ENCODE results near the gene ST6GALNAC3.

The ST6GALNAC3 gene

DNA sequence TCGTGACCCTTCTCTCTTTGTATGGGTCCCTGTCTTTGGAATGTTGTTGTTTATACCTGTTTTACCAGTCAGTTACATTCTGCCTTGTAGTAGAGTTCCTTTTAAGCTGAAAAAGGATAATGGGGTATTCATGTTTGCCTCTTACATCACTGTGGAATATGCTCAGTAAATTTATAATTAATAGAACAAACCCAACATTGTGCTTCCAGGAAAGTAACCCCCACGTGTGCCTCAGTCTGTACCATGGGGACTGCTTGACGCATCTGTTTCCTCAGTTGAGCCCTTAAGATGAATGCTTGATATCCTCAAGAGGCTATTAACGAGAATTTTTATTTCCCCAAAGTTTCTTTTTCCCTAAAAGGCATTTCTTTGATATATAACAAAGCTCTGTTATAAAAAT is 73.4 kb downstream of the ST6GALNAC3 start:
- no peak for FAIRE-seq

DNA sequence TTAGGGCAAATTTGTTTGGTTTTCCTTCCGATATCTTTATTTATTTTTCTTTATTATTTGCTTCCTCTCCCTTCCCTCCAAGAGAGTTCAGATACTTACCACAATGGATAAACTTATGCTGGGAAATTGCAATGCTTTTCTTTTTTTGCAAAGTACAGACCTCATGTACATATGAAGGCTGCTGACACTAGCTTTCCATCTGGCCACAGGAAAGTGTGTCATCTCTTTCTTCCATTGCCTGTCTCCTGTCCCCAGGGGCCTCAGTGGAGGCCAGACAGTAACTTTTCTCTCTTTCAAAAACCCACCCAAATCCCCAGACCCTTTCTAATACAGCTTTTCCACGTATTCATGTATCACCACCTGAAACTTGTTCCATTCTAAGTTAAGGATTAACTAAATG is 73.9 kb downstream of the ST6GALNAC3 start:
- FAIRE-seq: no peak

DNA sequence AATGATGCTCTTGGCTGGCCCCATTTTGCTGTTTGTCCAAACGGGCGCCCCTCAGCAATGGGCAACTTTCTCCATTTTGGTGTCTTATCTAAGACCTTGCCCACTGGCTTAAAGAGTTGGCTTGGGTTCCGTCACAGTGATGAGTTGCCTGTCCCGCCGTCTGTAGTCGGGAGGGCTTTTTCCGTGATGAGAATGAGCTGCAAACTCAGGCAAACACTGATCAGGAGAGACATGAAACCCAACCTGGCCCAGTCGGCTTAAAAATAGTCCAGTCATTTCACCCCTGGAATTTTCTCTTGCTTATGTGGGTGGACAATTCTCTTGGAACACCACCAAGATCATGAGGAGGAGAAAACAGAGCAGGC is 79.3 kb downstream of the ST6GALNAC3 start:
- FAIRE-seq: no peak

DNA sequence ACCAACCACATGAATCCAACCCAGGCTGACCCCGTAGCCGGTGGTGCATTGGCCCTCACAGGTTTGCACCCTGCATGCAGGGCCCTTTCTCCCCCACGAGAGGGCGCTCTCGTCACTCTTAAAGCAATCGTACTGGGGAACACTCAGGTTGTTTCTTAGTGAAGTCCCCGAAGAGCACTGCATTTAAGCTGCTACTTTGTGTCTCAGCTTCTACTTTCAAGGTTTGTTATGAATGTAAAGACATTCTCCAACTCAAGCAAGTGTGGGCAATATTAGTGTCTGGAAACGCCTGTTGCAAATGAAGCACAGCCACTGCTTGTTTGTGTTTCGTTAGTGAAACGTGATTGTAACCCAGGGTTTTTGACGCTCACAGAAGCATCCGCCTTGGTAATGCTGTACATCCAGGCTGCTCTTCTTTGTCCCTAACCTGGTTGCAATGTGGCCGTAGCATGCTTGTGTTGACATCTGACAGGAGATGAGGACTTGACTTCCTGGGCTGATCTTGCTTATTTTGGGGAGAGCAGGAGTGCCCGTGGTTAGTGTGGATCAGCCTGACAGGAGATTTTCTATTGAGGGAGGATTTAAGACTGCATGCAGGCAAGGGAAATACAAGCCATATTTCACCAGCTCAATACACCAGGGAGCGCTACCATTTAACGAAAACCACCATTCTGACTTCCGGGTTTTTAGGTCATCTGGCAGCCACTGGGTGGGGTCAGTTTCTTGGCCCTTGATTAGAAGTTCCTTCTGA is 79.8 kb downstream of the ST6GALNAC3 start:
- no peak for FAIRE-seq

DNA sequence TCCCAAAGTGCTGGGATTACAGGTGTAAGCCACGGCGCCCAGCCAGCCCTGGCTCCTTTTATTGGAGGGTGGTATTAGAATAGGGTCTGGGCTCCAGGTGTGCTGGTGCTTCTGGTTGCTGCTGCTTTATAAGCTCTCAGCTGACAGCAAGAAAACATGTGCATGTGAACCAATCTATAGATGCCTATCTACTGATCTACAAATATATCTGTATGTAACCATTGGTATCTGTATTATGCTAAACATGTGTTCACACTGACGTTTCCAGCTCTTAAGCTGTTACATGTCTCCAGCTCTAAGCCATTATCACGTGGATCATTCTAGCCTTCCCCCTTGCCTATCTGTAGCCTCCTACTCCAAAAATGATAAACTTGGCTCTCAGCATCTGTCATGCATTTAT is 82.4 kb downstream of the ST6GALNAC3 start:
- FAIRE-seq: no peak

DNA sequence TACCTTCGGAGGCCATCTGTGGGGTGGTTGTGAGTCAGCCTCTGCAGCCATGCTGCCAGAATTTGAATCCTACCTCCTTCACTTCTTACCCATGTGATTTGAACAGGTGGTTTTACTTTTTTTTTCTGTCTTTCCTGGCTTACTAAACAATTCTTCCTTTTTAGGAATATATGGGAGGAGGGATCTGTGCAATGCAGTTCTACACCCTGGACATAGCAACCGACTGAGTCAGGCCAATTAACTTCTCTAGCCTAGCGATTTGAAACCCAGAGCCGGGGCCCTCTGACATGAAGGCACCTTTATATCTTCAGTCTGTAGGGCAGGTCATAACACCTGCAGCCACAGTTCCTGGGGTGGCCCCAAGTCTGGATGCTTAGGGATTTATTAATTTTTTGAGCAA is 83.6 kb downstream of the ST6GALNAC3 start:
- FAIRE-seq: no peak

DNA sequence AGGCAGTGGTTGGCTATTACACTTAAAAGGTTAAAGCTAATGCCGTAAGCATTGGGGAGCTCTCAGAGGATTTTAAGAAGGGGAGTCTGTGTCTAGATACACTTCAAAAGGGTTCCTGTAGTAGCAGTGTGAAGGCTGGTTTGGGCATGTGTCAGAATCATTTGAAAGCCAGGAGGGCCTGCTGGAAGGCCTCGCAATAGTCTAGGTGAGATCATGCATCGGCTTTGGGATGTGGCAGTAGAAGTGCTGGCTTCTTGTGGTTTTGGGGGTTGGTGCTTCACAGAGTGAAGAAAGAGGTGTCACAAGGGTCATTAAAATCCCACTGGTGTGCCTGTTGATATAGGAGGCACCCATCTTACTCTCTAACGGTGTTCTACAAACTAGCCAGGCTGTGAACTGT is 85.7 kb downstream of the ST6GALNAC3 start:
- FAIRE-seq: no peak

DNA sequence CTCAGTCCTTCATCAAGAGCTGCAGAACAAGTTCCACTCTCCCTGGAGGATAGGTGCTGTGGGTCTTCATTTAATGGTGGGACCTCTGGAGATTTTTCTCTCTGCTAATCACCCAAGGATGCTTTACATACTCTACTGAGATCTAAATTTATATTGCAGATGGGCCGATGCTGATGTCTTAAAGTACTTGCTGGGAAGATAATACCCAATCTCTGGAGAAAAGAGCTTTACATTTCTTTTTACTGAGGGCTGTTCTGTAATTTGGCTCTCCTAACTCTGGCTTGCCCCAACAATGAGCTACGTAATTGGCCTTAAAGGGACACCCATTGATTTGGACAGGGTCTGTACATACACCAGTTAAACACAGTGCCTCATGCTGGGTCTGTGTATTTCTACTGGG is 86.9 kb downstream of the ST6GALNAC3 start:
- FAIRE-seq: no peak

DNA sequence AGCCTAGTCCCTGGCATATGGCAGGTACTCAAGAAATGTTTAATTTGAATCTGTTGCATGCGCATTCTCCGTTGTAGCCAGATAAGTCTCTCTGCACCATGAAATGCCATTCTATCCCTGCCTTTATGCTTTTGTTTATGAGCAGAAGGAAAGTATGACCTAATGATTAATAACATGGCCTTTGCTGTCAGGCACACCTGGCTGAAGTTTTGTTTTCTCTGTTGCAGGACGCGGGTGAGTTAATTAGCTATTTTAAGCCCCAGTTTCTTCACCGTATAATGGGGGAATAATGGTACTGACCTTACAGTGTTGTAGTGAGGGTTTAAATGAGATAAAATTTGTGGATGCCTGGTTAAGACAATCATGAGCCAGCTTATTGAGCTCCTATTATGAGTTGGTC is 87.7 kb downstream of the ST6GALNAC3 start:
- no peak for FAIRE-seq

DNA sequence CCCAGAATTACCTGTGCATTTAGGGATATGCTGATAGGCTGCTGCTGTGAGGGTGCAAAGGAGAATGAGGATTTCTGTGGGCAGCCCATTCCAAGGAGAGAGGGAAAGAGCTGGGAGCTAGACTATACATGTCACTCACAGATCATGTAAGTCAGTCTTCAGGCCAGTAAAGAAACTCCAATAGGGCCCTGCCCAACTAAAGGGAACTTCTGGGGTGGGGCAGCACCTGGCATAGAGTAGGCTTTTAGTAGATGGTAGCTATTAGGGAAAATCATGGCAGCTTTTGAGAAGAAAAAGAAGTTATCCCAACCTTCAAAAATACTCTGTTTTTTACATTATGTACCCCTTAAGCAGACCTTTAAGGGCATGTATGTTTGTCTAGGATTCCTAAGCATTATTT is 89.6 kb downstream of the ST6GALNAC3 start:
- no peak for FAIRE-seq

DNA sequence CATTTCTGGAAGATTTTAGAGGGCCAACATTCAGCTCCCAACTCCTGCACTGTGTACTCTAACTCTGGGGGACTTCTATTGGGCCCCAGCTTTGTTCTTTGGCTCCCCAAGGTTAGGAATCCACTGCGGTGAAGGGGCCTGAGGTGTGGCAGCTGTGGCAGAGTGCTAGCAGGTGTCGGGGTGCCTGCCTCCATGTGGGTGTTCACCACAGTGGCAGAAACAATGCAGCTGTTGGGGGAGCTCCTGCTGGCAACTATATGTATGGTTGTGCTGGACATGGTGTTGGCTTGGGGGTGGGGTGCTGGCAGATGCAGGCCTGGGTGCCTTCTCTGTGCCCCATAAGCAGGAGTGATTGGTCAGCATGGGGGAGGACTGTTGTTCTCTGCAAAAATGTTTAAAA is 95.5 kb downstream of the ST6GALNAC3 start:
- no peak for FAIRE-seq

DNA sequence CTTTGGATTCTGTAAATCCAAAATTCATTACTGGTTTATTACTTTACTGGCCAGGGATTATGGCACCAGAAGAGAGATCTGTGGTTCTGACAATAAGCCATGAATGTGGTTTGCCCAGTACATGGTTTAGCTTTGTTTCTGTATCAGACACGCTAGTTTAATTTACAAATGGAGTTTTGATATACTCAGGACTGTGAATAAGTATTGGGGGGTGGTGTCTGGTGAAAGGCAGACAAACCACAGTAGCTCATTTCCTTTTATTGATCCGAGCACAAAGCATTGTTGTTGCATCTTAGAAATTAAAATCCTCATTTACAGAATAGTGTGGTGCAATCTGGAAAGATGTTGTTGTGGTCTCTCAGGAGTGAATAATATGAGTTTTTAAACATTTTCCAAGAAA is 96.0 kb downstream of the ST6GALNAC3 start:
- no peak for FAIRE-seq

DNA sequence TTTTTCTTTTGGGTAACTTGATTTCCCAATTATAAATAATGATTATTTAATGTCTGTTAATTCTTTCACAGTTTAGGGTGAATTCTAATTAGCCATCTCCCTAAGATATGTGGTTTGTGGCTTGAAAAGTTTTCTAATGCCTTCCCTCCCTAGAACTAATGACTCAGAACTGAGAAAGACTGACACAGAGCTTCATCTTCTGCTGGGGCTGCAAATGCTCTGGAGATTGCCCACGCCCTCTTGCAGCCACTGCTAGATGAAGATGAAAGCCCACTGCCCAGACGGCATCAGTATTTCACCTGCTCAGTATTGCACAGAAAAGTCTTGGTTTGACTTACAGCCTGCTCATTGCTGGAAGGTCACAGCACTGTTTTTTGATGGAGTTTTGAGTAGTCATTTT is 101.5 kb downstream of the ST6GALNAC3 start:
- no peak for FAIRE-seq

DNA sequence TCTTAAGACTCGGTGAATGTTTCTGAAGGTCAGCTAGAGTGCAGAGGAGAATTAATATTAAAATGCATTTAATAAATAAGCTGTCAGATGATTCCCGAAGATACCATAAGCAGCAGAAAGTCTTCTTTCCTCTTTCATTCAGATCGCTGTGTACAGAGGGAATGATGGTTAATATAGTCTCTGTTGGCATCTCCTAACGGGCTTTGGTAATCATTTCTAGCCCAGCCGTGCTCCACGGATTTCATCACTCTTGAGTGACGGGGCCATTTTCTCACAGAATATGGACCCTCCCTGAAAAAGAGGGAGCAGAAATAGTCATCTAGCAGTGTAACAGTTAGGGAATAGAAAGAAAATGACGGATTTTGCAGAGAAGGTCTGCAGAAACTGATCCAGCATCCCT is 103.1 kb downstream of the ST6GALNAC3 start:
- no peak for FAIRE-seq

DNA sequence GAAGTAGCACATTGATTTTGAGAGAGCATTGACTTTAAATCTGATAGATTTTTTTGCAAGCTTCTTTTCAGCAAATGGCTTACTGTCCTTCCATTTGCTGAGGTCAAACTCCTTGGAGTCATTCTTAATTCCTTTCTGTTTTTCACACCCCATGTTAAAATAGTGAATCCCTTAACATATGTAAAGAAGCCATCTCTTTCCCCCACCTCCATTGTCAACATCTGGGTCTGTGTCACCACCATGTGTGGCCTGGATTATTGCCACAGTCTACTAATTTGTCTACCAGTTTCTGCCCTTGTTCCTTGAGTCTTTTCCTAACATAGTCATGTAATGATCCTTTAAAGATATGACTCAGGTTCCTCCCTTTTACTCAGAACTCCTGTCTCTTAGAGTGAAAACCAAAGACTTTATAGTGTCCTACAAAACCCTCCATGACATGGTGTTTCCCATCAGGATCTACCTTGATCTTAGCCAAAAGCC is 104.7 kb downstream of the ST6GALNAC3 start:
- FAIRE-seq: no peak

DNA sequence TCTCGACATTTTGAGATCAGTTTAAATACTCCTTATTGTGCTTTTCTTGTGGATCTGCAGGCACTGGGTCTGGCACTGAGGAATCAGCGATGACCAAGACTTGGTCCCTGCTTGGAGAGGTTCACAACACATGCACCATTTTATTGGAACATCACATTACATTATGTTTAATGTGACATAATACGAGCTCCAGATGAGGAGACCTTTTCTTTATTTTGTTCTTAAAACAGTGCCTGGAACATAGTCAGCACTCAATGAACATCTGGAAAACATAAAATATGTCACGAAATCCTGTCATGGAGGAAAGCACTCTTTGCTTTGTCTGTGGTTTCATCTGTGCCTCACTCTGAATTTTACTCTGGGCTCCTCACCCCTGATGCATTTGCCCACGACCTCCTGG is 110.7 kb downstream of the ST6GALNAC3 start:
- no peak for FAIRE-seq

DNA sequence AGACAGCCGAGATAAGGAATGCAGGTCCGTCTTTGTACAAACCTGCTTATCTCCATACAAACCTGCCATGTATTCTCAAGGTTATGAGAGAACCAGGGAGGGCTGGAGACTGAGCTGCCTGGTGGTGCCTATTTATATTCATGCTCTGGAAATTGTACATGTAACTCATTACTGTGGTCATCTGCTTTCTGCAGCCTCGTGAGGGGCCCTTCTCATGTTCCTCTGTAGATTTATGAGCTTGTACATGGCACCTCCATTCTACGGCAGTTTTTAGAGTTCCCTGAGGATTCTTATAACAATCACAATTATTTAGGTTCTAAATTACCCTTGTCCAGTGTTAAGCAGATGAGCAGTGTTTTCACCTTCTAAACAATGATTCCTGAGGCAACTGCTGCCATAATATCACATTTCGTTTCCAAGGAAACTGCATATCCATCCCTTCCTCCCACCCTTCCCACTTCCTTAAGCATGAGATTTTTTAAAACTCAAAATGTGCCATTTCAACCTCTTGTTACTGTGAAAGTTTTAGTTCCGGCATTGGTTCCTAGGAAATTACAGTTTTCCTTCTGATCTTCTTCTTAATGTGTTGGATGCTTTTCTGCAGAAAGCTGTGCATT is 112.1 kb downstream of the ST6GALNAC3 start:
- FAIRE-seq: no peak

DNA sequence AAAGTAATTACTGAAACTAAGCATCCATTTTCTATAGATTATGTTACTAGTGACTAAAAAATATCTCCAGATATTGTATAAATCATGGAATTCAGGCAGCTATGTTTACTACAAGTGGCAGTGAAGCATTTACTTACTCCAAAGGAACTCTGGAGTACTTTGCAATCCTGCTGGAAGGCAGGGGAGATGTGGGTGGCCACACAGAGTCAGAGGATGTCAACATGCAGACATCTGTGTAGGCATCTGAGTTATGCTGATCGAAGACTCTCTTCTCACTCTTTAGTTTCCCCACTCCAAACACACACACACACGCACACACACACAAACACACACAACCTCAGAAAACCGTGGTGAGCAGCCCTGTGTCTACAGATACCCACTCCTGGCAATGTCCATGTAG is 112.9 kb downstream of the ST6GALNAC3 start:
- no peak for FAIRE-seq

DNA sequence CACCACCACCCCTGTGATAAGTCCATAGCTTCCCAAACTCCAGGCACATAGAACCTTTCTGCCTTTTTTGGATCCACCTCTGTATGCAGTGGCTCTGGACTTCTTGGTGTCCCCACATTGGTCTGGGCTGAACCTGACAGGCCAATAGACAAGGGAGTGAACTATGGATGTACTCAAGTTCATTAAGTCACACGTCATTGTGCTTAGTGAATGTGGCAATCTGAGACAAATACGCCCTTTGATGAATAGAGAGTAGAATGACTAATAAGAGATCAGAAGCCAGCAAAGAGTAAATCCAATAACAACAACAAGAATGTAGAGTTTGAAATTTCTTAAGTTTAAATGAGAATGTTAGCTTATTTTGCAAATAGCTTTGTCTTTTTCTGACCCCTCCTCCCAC is 114.8 kb downstream of the ST6GALNAC3 start:
- FAIRE-seq: no peak

DNA sequence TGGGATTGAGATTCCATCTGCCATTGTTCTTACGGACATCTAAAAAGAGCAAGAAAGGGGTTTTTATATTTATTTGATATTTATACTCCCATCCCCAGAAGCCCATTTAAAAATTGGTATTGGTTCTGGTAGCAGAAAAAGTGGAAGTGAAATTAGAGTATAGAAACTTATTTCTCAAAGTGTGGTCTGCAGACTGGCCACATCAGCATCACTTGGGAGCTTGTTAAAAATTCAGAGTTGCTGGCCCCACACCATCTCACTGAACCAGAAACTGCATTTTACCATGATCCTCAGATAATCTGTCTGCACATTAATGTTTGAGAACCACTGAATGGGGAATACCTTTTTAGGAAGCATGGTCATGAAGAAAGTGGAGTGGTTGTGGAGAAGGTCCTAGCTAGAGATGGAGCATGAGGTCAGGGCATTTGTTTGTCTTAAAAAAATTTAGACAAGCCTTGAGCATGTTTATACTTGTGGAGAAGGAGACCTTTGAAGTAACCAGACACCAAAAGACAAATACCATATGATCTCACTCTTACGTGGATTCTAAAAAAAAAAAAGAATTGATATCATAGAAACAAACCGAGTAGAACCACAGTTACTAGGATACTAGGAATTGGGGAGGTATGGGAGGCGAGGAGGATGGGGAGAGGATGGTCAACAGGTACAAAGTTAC is 116.3 kb downstream of the ST6GALNAC3 start:
- FAIRE-seq: no peak

DNA sequence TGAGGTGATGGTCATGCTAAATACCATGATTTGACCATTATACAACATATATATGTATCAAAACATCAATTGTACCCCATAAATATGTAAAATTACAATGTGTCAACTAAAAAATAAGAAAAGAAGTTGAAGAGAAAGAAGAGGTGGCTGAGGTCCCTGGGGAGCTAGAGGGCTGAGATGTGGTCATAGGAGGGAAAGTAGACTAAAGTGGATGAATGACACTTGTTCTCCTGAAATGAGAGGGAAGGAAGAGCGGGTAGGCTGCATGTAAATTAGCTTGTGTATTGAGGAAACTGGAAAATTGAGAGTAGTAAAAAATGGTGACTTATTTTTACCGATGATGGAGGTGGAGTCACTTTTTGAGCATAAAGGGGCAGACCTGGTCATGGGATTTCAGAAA is 117.0 kb downstream of the ST6GALNAC3 start:
- FAIRE-seq: no peak

DNA sequence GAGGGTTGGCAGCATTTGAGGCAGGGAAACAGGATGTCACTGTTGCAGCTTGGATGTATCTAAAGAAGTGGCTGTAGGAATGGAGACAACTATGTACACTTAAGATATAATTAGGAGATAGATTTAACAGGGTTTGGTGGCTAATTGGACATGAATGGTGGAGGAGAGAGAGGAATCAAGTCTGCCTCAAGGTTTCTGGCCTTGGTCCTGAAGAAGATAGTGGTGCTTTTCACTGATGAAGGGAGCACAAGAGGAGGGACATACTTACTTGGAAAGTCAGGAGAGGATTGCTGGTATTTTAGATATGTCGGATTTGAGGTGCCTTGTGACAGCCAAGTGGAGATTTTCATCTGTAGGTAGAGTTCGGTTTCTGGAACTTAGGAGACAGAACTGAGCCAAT is 123.9 kb downstream of the ST6GALNAC3 start:
- FAIRE-seq: no peak

DNA sequence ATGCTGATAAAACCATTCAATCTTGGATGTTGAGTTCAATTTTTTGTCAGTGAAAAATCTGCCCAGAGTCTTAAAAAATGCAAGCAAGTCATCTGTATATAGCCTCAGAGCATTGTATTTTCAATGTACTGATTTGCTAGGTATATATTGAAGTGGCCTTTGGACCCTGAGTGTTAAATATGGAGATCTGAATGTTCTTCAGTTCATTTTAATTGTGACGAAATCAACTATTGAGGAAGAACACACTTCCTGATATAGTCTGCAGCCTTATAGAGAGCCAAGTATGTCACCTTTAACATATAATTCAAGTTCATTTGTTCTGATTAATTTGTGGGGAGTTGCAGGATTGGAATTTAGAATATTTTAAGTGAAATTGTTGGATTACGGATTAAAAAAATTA is 128.1 kb downstream of the ST6GALNAC3 start:
- FAIRE-seq: no peak

DNA sequence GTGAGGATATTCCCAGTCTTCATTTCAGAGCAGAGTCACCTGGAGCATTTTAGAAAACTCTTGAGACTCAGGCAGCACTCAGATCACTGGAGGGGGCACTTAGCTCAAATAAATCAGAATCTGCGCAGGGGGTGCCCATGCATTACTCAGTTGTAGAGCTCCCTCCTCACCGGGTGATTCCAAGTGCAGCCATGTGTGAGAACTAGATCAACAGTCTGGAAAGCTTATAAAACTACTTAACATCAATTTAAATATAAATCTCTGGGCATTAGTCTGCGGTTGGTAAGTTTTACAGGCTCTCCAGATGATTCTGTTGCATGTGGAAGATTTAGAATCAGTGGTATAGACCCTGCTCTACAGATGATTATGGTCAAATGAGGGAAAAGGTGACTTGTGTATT is 128.6 kb downstream of the ST6GALNAC3 start:
- FAIRE-seq: no peak

All from G401.6 (cell line).